Skin of body (tissue), 2 donors: Measurements from ENCODE around the gene SMIM13. TPM values are rescaled to one million over a fixed set of nuclear protein-coding genes. Genes with fewer than 3 reads are reported as not detected.

ENCODE experiments used
- DNase-seq: peaks from one replicate; lab custom pipeline; 2025; lab: John Stamatoyannopoulos, UW
- total RNA-seq: library from RNA; depleted of rRNA; stranded (reverse); fragments of >200 nt; gene quantifications from one replicate; pipeline ENCODE4 v1.2.3, GENCODE V29; 2014

Gene SMIM13
- total RNA-seq, 1 donor from 2014 or later, result 13.2 TPM

DNA sequence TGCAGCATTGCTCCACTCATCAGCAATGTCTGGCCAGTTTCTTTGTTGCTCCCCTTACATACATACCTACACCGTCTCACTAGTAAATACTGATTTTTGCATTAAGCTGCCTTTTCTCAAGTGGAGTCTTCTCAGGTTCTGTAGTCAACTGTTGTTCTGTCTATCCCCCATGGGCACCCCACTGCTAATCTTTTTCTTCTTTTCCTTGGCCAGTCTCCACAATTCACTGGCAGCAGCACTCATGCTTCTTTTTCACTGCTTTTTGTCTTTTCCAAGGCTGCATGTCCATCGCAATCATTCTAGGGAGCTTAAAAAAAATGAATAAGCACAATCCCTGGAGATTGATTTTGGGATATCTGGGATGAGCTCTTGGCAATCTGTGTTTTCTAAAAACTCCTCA is 28.2 kb downstream of the SMIM13 start:
- no peak for DNase-seq

GRCh38 chr6:11122380-11122779 is 28.7 kb downstream of the SMIM13 start:
- no peak for DNase-seq

GRCh38 chr6:11123978-11124377 is 30.3 kb downstream of the SMIM13 start:
- no peak for DNase-seq

DNA sequence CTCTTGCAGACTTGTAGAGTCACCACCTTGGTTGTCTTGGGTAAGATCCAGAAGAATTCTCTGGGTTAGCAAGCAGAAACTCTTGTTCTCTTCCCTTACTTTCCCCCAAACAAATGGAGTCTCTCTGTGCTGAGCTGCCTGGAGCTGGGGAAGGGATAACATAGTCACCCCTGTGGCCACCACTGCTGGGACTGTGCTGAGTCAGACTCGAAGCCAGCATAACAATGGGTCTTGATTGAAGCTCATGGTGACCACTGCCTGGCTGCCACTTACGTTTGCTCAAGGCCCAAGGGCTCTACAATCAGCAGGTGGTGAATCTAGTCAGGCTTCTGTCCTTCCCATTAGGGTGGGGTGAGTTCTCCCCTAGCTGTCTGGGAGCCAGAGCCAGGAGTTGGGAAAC is 33.2 kb downstream of the SMIM13 start:
- no peak for DNase-seq

DNA sequence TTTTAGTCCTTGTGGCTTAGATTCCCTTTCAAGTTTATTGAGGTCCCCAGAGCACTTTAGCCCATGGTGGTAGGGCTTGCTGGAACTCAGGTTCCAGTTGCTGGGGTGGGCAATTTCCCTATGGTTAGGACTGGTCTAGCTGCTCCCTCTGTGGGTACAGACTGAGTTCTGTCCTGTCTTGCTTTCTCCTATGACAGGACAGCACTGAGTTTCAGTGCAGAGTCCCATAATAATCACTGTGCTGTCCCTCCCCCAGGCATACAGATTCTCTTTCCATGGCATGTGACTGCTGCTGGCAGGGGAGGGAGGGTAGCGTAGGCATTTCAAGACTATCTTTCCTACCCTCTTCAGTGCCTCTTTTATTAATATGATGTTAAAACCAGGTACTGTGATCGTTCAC is 35.0 kb downstream of the SMIM13 start:
- no peak for DNase-seq

GRCh38 chr6:11129908-11130565 is 36.4 kb downstream of the SMIM13 start:
- DNase-seq, result no peak

GRCh38 chr6:11130605-11131004 is 37.0 kb downstream of the SMIM13 start:
- DNase-seq, result no peak

DNA sequence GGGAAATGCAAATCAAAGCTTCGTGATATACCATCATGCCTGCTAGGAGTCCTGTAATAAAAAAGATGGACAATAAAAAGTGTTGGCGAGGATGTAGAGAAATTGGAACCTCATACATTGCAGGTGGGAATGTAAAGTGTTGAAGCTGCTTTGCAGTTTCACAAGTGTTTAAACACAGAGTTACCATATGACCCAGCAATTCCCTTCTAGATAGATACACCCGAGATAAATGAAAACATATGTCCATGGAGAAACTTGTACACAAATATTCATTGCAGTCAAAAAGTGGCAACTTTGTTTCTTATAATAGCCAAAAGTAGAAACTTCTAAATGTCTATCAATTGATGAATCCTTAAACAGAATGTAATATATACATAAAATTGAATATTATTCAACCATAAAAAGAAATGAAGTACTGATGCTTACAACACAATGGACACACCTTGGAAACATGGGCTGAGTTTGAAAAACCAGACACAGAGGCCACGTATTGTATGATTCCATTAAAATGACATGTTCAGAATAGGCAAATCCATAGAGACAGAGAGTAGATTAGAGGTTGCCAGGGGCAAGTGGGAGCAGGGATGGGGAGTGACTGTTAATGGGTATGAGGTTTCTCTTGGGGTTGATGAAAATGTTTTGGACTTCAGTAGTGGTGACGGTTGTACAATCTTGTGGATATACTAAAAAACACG is 38.7 kb downstream of the SMIM13 start:
- DNase-seq, result no peak

DNA sequence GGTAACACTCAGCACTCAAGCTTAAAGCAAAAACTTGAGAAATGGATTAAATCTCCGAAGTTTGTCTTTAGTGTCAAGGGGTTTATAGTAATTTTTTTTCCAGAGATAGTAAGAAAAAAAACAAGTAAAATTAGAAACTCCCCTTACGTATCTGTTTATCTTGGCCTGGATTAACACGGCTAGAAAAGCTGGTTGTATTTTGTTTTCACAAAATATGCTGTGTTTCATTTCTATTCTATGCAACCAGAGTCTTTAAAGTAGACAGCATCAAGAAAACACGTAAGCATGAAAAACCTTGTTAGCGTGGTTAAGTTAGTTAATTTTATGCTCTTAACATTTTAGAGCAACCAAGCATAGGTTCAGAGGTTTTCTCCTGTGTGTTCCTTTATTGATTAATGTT is 39.6 kb downstream of the SMIM13 start:
- DNase-seq, result no peak

DNA sequence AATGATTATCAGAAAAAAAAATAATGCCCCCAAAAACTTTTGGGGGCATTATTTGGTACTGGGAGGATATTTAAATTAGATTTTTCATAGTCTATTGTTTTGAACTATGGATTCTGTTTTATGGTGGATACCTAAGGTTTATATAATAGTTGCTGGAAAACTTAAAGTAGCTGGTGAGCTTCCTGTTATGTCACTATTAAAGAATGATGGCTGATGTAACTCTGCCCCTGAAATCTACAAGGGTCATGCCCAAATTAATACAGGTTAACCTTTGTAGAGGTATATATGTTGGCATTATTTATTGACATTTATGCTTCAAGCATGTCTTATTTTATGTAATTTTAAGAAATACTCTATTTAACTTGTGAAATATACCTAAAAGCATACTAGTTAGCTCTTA is 43.2 kb downstream of the SMIM13 start:
- DNase-seq, result no peak

DNA sequence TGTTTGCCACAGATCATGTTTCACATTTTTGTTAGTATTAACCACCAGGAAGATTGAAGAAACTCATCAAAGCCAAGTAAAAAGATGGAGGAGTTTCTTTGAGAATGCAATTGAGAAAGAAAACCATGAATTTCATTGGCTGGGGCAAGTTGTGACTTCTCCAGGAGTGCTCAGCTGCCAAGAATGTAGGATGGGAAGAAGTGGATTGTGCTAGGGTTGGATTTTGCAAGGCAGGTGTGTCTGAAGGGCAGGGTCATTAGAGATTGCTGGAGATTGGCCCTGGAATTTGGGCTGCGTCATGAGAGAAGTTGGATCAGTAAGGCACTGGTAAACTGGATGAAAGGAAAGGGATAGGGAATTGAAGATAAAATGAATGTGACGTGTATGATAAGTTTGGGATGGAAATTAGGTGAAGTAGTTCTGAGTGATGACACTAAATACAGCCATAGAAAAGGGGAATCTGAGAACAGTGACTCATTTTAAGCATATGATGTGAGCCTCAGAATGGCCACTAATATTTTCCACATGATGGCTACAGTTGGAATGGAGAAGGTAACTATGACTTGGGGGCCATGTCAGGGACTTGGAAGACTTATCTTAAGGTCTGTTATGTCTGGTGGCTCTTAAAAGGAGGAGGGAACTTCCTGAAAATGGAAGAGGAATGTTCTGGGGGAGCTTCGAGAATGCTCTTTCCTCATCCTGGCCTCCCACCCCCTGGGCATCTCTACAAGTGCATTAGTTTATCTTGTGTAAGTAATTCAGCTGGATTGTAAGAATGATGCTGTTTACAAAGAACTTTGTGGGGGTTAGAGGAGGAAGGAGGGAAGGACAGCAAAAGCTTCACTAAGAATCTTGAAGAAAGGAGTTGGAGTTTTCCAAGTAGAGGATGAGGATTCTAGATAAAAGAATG is 45.7 kb downstream of the SMIM13 start:
- DNase-seq, result no peak

GRCh38 chr6:11140056-11140455 is 46.4 kb downstream of the SMIM13 start:
- no peak for DNase-seq

- DNase-seq, result no peak
Observed at GRCh38 chr6:11141295-11141694, 47.7 kb downstream of the SMIM13 start.

DNA sequence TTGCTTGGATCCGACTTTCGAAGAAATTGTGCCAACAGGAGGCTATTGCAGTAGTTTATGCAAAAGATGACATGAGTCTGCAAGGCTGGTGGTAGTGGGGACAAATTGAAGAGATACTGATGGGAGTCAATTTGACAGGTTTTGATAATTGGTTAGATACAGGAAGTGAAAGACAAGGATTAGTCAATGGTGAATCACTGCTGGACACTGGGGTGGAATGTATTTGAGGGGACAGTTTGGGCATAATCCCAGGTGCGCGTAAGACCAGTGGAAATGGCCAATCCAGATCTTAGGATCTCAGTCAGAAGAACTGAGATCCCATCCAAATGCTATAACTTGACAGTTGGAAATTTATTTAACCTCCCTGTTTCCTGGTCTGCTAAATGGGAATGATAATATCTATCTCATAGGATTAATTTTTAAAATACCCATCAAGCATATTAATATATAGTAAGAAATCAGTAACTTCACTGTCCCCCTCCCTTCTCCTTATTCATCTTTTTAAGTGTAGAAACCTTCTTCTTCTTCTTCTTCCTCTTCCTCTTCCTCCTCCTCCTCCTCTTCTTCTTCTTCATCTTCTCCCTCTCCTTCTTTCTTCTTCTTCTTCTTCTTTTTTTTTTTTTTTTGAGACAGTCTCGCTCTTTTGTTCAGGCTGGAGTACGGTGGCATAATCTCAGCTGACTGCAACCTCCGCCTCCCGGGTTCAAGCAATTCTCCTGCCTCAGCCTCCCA is 48.8 kb downstream of the SMIM13 start:
- DNase-seq, result no peak

DNA sequence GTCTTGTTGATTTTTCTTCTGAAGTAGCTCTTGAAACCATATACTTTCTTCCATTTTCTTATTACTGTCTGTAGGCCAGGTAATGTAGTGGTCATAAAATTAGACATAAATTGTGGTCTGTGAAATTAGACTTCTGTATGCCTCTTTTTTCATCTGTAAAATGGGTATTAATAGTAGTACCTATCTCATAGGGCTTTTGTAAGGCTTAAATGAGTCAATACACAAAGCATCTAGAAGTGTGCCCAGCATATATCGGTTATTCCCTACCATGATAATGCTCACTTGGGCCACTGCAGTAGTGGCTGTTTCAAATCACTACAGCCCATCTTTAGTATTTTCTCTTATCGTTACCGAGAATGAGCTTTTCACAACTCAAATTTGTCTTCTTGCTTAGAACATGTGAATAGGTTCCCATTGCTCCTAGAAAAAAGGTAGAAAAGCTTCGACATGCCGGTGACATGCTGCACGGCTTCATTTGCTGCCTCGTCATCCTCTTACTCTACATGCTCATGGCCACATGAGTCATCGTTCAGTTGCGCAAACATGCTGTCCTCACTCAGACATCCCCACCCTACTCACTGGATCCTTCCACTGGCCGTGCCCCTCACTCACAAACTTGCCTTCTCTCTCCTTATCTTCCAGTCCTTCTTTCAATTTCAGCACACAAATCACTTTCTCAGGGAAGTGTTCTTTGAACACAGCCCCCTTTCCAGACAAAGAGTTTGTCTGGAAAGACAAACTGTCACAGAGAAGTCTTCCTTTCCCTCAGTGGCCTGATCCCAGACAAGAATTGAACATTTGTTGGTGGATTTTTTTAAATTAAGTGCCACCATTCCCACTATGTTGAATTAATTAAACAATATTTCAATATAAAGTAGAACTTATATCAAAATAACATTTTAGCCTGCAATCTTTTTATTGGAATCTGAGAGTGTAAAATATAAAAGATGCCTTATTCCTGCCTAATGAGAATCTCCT is 50.0 kb downstream of the SMIM13 start:
- DNase-seq, result no peak

- peak; percentile 43 for DNase-seq
Observed at GRCh38 chr6:11144393-11144851, 50.8 kb downstream of the SMIM13 start.

DNA sequence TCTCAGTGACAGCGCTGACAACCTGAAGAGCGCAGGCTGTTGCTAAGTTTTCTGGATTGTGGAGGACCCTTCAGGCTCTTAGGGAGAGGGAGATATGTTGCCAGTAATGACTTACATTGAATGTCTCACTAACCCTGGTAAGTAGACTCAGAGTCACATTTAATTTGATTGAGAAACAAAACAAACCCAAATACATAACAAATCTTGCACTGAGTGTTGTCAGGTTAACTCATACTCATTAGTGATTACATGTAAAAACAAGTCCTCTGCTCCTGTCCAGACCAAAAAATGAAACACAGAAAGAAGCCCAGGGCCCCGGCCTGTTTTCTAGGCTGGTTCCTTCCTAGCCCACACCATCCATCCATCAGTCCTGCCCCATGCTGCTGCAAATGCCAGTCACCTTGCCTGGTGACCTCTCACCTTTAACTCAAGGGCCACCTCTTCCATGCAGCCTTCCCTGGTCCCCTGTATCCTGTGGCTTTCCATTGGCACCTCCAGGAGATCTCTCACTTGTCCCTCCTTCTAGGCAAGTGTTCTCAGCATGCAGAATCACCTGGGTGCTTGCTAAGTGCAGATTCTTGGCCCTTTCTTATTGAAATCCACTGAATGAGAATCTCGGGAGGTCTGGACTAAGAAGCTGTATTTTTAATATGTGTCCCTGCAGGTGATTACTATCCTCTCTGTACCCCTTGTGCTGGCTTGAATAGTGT is 52.6 kb downstream of the SMIM13 start:
- no peak for DNase-seq

DNA sequence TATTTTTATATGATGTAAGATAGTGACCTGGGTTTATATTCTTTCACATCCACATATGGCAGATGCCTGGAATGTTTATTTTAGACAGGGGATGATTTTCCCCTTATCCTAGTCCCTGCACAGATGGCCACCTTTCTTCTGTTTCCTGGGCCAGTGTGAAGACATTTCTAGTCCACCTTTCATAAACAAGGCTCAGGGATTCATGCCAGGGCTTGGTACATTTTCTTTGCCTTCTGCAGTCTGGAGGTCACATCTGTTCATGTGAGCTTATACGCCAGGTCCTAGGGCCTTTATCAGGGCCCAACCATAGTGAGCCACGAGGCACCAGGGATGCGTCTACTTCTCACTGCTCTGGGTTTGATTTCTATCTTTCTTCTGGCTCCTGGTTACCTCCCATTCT is 55.9 kb downstream of the SMIM13 start:
- no peak for DNase-seq

DNA sequence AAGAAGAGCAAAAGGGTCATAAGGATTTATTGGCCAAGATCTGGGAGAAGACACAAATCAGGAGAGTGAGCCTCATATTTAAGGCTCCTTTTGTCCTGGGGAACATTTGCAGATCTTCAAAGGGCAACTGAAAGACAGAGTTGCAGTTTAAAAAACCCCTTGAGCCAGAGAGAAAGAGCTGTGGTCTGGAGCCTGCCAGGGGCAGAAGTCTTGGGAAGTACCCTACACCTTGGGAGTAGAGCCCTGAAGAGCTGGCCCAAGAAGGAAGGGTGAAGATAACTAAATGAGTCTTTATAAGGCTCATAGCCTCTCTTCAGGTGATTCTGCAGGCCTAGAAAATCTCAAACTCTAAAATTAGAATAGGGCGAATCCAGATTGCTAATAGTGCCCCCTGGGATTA is 57.9 kb downstream of the SMIM13 start:
- no peak for DNase-seq

DNA sequence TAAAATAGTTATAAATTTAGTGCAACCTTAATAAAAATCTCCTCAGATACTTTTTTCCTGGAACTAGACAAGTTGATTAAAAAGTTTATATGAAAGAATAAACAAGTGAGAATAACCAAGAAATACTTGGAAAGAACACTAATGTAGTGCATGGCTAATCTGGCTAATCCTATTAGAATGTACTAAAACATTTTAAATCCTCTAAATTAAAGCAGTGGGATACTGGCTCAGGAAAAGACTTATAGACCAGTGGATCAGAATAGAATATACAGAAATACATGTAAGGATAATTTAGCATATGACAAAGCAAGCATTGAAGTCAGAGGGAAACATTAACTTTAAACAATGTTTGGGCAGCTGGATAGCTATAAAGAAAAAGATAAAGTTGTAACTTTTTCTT is 58.9 kb downstream of the SMIM13 start:
- no peak for DNase-seq
